Cardiac fibroblast (primary cell): Measurements from ENCODE around the gene CYSRT1.

Source experiments
- DNase-seq, 2 donors: peaks; one replicate each; pipeline versions ENCODE4 v3.0.0 to v3.0.0-alpha.2; 2010; ENCODE audit warnings: low read depth in 2 of 2
- H3K4me3 ChIP-seq, 2 donors: replicated peaks in 1 of 2; 1 replicate in 1 of 2; 2 replicates in 1 of 2; pipeline ENCODE4 v1.5.1; 2011; ENCODE audit warnings: low read depth in 2 of 2, low read length in 2 of 2, mild to moderate bottlenecking in 2 of 2, moderate library complexity in 1 of 2
- TF ChIP-seq, protein P1 (sequence below): IDR thresholded peaks from one replicate; pipeline ENCODE4 v1.5.1; 2011; ENCODE audit warnings: low read depth, mild to moderate bottlenecking, low read length, inconsistent platforms

Gene CYSRT1

DNA sequence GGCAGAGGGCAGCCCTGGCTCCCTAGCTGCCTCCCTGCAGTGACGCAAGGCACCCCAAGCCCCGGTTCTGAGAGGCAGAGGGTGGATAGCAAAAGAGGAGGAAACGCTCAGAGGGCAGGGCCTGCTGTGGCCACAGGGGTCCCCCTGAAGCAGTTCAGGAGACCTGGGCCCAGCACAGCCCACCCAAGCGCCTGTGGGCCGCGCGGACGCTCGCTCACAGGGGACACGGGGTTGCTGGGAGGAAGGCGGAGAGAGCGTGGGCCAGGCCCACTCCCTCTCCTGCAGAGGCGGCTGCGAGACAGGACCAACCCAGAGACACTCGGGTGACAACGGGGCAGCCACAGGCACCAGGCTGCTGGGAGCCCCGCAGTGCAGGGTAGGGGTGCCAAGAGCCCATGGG lies 45.2 kb upstream of the CYSRT1 start:
- H3K4me3 ChIP-seq = no peak overlapping the region
- TF ChIP-seq, protein P1, sequence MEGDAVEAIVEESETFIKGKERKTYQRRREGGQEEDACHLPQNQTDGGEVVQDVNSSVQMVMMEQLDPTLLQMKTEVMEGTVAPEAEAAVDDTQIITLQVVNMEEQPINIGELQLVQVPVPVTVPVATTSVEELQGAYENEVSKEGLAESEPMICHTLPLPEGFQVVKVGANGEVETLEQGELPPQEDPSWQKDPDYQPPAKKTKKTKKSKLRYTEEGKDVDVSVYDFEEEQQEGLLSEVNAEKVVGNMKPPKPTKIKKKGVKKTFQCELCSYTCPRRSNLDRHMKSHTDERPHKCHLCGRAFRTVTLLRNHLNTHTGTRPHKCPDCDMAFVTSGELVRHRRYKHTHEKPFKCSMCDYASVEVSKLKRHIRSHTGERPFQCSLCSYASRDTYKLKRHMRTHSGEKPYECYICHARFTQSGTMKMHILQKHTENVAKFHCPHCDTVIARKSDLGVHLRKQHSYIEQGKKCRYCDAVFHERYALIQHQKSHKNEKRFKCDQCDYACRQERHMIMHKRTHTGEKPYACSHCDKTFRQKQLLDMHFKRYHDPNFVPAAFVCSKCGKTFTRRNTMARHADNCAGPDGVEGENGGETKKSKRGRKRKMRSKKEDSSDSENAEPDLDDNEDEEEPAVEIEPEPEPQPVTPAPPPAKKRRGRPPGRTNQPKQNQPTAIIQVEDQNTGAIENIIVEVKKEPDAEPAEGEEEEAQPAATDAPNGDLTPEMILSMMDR = no peak

DNA sequence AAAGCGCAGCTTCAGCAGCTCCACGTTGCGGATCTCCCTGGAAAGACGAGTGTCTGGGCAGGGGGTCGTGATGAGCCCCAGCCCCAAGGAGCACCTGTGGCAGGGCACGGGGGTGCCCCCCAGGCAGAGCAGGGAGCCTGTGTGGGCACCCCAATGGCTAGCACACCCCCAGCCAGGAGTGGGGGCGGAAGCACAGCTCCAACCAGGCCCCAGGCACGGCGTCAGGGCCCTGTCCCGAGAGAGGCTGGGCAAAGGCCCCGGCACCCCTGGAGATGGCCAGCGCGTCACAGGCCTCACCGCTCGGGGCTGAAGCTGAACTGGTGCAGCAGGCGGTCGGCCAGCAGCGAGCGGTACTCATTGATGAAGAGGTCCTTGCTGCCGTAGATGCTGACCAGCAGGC lies 44.5 kb upstream of the CYSRT1 start:
- no peak for DNase-seq
- TF ChIP-seq, protein P1 = no peak
- H3K4me3 ChIP-seq = no peak overlapping the region

More for the DNA sequence above, 45.2 kb upstream of the CYSRT1 start:
- no peak for DNase-seq

DNA sequence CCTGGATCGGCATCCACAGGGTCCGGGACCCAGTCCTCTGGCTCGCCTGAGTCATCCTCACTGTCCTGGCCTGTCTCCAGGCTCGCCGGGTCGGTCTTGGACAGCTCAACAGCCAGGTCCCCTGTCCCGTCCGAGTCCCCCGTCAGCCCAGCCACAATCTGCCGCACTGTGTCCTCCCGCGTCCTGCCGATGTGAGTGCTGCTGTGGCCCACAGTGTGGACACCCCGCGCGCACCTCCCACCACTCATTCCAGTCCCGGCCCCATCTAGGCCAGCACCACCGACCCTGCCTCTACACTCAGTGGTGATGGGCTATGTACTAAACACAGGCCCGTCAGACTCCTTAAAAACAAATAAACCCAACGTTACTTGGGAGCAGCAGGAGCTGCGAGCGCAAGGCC lies 43.3 kb upstream of the CYSRT1 start:
- H3K4me3 ChIP-seq = no peak overlapping the region
- TF ChIP-seq, protein P1 = no peak
- DNase-seq = no peak

DNA sequence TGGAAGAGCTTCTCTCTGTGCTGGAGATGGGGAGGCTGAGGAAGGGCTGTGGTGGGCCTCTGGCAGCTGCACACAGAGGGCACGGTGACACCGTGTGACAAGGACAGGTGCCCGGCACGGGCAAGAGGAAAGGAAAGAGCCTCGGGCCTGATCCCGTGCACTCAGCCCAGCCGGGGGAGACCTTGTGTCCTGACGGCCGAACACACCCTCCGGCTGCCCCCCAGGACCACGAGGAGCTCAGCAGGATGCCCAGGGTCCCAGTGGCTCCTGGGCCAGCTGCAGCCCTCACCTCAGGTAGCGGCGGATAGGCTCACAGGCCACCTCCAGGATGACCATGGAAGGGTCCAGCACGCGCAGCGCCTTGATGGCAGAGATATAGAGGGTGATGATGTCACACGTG lies 42.1 kb upstream of the CYSRT1 start:
- DNase-seq = no peak
- TF ChIP-seq, protein P1 = no peak
- H3K4me3 ChIP-seq = no peak overlapping the region

DNA sequence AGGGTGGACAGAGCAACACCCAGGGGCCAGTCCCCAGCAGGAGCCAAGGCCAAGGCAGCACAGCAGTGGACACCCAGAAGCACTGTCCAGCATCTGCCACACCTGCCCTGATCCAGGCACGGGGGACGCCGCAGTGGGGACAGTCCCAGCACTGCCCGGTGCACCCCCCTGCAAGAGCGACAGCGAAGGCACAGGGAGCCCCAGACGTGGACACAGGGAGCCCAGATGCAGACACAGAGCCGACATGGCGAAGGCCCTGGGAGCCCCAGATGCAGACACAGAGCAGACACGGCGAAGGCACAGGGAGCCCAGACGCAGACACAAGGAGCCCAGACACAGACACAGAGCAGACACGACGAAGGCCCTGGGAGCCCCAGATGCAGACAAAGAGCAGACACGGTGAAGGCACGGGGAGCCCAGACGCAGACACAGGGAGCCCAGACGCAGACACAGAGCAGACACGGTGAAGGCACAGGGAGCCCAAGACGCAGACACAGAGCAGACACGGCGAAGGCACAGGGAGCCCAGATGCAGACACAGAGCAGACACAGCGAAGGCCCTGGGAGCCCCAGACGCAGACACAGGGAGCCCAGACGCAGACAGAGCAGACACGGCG lies 40.9 kb upstream of the CYSRT1 start:
- TF ChIP-seq, protein P1 = no peak
- no peak for DNase-seq
- H3K4me3 ChIP-seq = no peak overlapping the region

DNA sequence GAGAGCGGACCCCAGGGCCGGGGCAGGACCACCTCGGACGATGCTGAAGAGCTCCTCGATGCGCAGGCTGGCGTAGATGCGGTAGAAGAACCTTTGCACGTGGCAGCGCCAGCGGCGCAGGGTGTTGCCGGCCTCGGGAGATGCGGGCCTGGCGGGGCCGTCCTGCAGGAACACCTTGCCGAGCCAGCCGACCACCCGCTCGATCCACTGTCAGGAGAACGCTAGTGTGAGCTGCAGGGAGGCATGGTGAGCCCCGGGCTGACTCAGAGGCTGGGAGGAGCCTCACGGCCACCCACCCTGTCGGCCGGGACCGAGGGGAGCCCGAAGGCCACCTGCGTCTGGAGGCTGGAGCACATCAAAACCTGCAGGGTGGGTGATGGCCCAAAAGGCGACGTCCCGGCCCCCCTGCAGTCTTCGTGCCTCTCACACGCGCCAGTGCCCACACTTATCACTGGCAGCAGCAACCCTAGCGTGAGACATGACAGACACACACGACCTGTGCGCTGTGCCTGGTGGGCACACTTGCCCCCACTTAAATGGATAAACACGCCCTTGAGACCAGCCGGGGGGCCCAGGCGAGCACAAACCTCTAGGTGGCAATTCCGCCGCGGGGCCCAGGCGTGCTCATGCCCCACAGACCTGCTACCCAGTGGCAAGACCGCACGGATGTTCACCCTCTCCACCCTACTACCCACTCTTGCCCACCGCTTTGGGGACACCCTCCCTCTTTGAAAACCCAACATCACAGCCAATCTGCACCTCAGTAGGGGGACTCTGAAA lies 39.9 kb upstream of the CYSRT1 start:
- TF ChIP-seq, protein P1 = no peak
- no peak overlapping the region for H3K4me3 ChIP-seq
- DNase-seq = no peak

DNA sequence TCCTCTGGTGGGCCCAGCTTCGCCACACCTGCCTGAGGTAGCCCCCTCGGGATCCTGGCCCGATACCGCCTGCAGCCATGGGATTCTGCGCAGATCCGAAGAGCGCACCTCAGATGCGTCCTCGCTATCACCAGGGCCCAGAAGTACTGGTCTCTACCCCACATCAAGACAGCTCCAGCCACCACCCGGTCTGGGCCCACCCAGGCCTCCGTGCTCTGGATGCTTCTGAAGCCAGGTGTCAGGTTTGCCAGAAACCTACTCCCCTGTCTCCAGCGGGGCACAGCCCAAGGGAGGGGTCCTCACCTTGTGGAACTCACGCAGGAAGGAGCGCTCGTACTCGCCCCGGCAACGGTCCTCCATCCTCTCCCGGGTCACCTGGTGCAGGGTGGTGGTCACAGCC lies 39.1 kb upstream of the CYSRT1 start:
- TF ChIP-seq, protein P1 = no peak
- no peak overlapping the region for H3K4me3 ChIP-seq
- no peak for DNase-seq
